ENCODE data around the gene BEST2. TPM values are rescaled to one million over a fixed set of nuclear protein-coding genes. Genes with fewer than 3 reads are reported as not detected.
A peak's percentile ranks its signal among the peaks of the same experiment; 100 is the strongest.

Gene BEST2
- total RNA-seq, 1 donor from 2014 or later, result not detected

DNA sequence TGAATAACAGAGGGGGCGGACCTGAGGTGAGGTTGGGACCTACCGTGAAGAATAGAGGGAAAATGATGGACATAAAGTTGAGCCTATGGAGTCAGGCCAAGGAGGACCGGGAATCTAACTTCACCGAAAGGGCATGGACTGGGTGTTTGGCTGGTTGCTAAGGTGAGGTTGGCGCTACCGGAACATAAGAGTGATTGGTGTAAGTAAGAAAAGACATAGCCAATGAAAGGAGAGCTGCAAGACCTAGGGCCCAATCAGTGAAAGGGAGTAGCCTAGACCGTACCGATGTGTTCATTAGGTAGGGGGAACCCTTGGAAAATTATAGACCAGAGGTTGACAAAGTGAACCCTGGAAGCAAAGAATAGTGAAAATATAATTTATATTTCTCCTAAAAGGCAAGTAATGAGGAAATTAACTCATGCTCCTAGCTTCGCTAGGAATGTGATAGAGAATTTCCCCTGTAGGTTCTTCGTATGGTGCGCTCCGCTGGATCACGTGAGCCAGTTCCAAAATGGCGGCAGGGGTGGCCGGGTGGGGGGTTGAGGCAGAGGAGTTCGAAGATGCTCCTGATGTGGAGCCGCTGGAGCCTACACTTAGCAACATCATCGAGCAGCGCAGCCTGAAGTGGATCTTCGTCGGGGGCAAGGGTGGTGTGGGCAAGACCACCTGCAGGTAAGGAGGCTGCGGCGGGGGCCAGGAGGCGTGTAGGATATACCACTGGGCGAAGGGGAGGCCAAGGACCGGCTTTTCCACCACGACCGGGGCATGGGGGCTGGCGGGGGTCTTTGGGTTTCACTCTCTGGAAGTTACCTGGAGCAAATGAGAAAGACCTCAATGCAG is 14.4 kb upstream of the BEST2 start, which contains the start of gene GET3:
TSS of gene GET3 (plus strand) at position 503 of the 840 bp plus-strand sequence. CDS start at position 512, 9 bp downstream.
- Histone ChIP-seq H3K36me3 (peaks cover 16% of the 10 kb centered on the region), H3K4me3 (peak within 1 kb of the TSS; percentile 81), H3K27me3 (no peaks in the 10 kb centered on the region), H3K9me3 (no peaks in the 10 kb centered on the region), H3K27ac (peak within 1 kb of the TSS; percentile 93), H3K4me1 (peaks cover 36% of the 10 kb centered on the region)
- TF ChIP-seq, protein P1, sequence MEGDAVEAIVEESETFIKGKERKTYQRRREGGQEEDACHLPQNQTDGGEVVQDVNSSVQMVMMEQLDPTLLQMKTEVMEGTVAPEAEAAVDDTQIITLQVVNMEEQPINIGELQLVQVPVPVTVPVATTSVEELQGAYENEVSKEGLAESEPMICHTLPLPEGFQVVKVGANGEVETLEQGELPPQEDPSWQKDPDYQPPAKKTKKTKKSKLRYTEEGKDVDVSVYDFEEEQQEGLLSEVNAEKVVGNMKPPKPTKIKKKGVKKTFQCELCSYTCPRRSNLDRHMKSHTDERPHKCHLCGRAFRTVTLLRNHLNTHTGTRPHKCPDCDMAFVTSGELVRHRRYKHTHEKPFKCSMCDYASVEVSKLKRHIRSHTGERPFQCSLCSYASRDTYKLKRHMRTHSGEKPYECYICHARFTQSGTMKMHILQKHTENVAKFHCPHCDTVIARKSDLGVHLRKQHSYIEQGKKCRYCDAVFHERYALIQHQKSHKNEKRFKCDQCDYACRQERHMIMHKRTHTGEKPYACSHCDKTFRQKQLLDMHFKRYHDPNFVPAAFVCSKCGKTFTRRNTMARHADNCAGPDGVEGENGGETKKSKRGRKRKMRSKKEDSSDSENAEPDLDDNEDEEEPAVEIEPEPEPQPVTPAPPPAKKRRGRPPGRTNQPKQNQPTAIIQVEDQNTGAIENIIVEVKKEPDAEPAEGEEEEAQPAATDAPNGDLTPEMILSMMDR (IDR thresholded peaks at IDR 0.05), result no peak
- intact Hi-C loops (cut with DNase I), result no loop called here
- DNase-seq (peak; percentile 87), ATAC-seq (peak; percentile 89)

DNA sequence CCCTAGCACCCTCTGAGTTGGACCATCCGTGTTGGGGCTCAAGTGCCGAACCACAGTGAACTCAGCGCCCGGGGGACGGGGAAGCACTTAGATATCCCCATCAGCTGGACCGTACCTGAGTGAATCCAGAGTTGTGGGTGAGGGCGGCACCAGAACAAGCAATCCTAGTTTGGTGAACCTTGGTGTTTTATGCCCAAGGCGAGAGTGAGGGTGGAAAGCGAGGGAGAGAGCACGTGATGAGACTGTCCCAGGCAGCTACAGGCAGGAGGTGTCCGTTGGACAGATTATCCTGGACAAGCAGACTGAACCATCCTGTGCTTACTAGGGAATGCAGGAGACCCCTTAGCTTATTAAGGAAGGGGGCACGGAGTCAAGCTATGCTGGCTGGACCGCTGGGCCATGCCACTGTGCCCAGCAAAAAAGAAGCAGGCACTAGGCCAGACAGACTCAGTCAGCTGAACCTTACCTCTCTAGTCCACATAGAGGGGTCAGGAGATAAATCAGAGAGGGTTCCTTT is 13.7 kb upstream of the BEST2 start:
- ATAC-seq, result no peak
- peaks cover 29% of the 10 kb centered on the region for H3K4me1 ChIP-seq
- peaks cover 13% of the 10 kb centered on the region for H3K36me3 ChIP-seq
- TF ChIP-seq, protein P1 (IDR thresholded peaks at IDR 0.05), result no peak
- intact Hi-C loops (cut with DNase I), result no loop called here
- H3K9me3 ChIP-seq, result no peaks in the 10 kb centered on the region
- peak overlapping the region; percentile 93 for H3K27ac ChIP-seq
- DNase-seq, result no peak
- no peaks in the 10 kb centered on the region for H3K27me3 ChIP-seq
- peak overlapping the region; percentile 81 for H3K4me3 ChIP-seq

DNA sequence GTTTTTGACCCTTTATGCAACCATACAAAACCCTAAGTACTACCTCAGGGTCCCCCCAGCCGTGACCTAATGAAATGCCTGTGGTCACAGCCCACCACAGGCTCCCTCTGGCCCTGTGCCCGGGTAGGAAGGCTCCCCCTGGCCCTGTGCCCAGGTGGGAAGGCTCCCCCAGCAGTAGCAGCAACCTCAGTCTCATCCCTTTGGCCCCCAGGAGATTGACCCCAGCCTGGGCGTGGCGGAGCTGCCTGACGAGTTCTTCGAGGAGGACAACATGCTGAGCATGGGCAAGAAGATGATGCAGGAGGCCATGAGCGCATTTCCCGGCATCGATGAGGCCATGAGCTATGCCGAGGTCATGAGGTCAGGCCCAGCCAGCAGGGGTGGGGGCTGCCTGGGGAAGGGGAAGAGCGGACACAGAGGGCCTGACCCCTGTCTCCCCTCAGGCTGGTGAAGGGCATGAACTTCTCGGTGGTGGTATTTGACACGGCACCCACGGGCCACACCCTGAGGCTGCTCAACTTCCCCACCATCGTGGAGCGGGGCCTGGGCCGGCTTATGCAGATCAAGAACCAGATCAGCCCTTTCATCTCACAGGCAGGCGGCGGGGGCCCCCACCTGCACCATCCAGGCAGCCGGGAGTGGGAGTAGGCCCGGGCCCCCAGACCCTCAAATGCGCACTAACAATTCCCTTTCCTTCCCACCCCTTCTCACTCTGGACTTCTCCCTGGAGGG is 6.3 kb upstream of the BEST2 start:
- peaks cover 38% of the 10 kb centered on the region for H3K36me3 ChIP-seq
- ATAC-seq, result no peak
- intact Hi-C loops (cut with DNase I), result no loop called here

DNA sequence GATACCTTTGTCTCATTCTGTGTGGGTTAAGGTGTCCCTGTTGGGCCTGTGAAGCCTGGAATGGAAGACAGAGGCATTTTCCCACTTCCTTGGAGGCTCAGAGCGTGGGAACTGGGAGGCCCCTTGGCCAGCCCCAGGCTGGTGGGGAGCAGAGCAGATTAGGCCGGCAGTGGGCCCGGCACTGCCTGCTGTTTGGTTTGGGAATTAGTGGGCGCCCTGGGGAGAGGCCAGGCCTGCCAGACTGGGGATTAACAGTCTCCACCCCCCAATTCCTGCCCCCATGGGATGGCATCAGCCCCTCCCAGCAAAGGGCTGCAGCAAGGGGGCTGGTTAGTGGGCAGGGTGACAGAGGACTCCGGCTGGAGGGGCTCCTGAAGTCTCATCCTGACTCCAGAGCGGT is 3.1 kb upstream of the BEST2 start:
- intact Hi-C loops (cut with DNase I), result no loop called here
- DNase-seq (no peak), ATAC-seq (no peak)
- TF ChIP-seq, protein P1 (IDR thresholded peaks at IDR 0.05), result no peak
- Histone ChIP-seq H3K27ac (no peak overlapping the region), H3K4me3 (no peak overlapping the region), H3K36me3 (peaks cover 38% of the 10 kb centered on the region), H3K27me3 (peaks cover 3% of the 10 kb centered on the region), H3K4me1 (peaks cover 8% of the 10 kb centered on the region), H3K9me3 (no peaks in the 10 kb centered on the region)

More for the DNA sequence above, 6.3 kb upstream of the BEST2 start:
- no peaks in the 10 kb centered on the region for H3K9me3 ChIP-seq
- TF ChIP-seq, protein P1 (IDR thresholded peaks at IDR 0.05), result no peak
- H3K27ac ChIP-seq, result no peak overlapping the region
- H3K27me3 ChIP-seq, result no peaks in the 10 kb centered on the region
- peaks cover 8% of the 10 kb centered on the region for H3K4me1 ChIP-seq
- DNase-seq, result no peak
- H3K4me3 ChIP-seq, result no peak overlapping the region

DNA sequence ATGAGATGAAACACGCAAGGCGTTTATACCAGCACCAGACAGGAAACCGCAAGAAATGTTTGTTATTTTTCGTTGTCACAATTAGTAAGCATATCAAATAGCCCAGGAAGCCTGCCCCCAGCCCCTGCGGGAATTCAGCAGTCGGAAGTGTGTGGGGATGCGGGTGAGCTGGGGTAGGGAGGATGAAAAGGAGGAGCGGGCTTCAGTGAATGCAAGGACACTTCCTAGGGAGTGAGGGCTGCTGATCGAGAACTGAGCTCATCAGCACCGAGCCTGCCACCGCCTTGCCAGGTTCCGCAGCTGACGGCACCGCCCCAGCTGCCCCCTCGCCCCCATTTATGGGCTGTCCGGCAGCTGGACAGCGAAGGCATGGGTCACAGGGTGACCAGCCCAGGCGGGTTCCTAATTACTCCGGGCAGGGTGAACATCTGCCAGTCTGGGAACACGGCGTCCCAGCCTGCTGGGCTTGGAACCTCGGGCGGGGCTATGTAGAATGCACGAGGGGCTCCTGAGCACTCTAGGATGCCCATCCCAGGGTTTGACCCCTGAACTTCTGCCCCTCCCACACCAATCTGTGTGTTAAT is 1.6 kb upstream of the BEST2 start:
- no peak overlapping the region for H3K27ac ChIP-seq
- H3K4me1 ChIP-seq, result peaks cover 8% of the 10 kb centered on the region
- H3K27me3 ChIP-seq, result peaks cover 7% of the 10 kb centered on the region
- ATAC-seq (no peak), DNase-seq (no peak)
- no peaks in the 10 kb centered on the region for H3K9me3 ChIP-seq
- TF ChIP-seq, protein P1 (IDR thresholded peaks at IDR 0.05), result no peak
- peaks cover 28% of the 10 kb centered on the region for H3K36me3 ChIP-seq
- intact Hi-C loops (cut with DNase I), result no loop called here
- H3K4me3 ChIP-seq, result no peak overlapping the region
